ENCODE data around the gene SCARF1. TPM values are rescaled to one million over a fixed set of nuclear protein-coding genes. Genes with fewer than 3 reads are reported as not detected.

The SCARF1 gene
- total RNA-seq, 1 experiment from 2014 or later, result 0.14 TPM

GRCh38 chr17:1588821-1589585, 56.5 kb downstream of the SCARF1 start:
- Mint-ChIP-seq H3K9me3 (ENCODE audit: low read depth, unreplicated experiment) (no peaks in the 10 kb centered on the region), H3K27ac (ENCODE audit: unreplicated experiment) (no peak overlapping the region), H3K4me3 (ENCODE audit: low read depth, unreplicated experiment) (no peak overlapping the region), H3K27me3 (ENCODE audit: unreplicated experiment) (no peaks in the 10 kb centered on the region), H3K4me1 (ENCODE audit: low read depth, unreplicated experiment) (no peaks in the 10 kb centered on the region), H3K36me3 (ENCODE audit: insufficient read depth, unreplicated experiment) (no peaks in the 10 kb centered on the region)
- no TSS peak for BruUV-seq (replicated peaks)
- TF ChIP-seq, protein P1, sequence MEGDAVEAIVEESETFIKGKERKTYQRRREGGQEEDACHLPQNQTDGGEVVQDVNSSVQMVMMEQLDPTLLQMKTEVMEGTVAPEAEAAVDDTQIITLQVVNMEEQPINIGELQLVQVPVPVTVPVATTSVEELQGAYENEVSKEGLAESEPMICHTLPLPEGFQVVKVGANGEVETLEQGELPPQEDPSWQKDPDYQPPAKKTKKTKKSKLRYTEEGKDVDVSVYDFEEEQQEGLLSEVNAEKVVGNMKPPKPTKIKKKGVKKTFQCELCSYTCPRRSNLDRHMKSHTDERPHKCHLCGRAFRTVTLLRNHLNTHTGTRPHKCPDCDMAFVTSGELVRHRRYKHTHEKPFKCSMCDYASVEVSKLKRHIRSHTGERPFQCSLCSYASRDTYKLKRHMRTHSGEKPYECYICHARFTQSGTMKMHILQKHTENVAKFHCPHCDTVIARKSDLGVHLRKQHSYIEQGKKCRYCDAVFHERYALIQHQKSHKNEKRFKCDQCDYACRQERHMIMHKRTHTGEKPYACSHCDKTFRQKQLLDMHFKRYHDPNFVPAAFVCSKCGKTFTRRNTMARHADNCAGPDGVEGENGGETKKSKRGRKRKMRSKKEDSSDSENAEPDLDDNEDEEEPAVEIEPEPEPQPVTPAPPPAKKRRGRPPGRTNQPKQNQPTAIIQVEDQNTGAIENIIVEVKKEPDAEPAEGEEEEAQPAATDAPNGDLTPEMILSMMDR (IDR thresholded peaks at IDR 0.05; ENCODE audit: unreplicated experiment), result no peak
- CTCF ChIA-PET, result interaction anchor here (0.5 kb wide), 1 partner anchor 961 kb away, joined by 3 read pairs; no protein-coding TSS in a partner anchor
- no peak for DNase-seq
- intact Hi-C loops (cut with micrococcal nuclease; ENCODE audit: unreplicated experiment), result no loop called here

- H3K4me3 Mint-ChIP-seq (ENCODE audit: low read depth, unreplicated experiment), result no peak overlapping the region
- no TSS peak for BruUV-seq (replicated peaks)
- no peaks in the 10 kb centered on the region for H3K4me1 Mint-ChIP-seq (ENCODE audit: low read depth, unreplicated experiment)
- H3K27me3 Mint-ChIP-seq (ENCODE audit: unreplicated experiment), result no peaks in the 10 kb centered on the region
- no peak for DNase-seq
- no peaks in the 10 kb centered on the region for H3K36me3 Mint-ChIP-seq (ENCODE audit: insufficient read depth, unreplicated experiment)
- CTCF ChIA-PET, result no interaction called here
- intact Hi-C loops (cut with micrococcal nuclease; ENCODE audit: unreplicated experiment), result no loop called here
- H3K27ac Mint-ChIP-seq (ENCODE audit: unreplicated experiment), result no peak overlapping the region
- no peaks in the 10 kb centered on the region for H3K9me3 Mint-ChIP-seq (ENCODE audit: low read depth, unreplicated experiment)
- TF ChIP-seq, protein P1 (IDR thresholded peaks at IDR 0.05; ENCODE audit: unreplicated experiment), result no peak
Observed at GRCh38 chr17:1584167-1584566, 61.4 kb downstream of the SCARF1 start.

Other genes with a start within 250 kb of the SCARF1 start
- gene YWHAE, start 245.5 kb downstream of the SCARF1 start, total RNA-seq (2022), result 466 and 504 TPM in 2 replicates
- gene CRK, start 189.5 kb downstream of the SCARF1 start, total RNA-seq (2022), result 38.9 and 40.0 TPM in 2 replicates
- gene MYO1C, start 153.0 kb downstream of the SCARF1 start, total RNA-seq (2022), result 117 and 134 TPM in 2 replicates
- 15.4 and 18.7 TPM in 2 replicates for gene INPP5K, start 129.1 kb downstream of the SCARF1 start, total RNA-seq (2022)
- gene PITPNA, start 82.9 kb downstream of the SCARF1 start, total RNA-seq (2022), result 52.0 and 59.4 TPM in 2 replicates
- 3.3 TPM in 2 replicates for gene SLC43A2, start 16.9 kb downstream of the SCARF1 start, total RNA-seq (2022)
- 1.8 and 3.2 TPM in 2 replicates for gene RILP, start 4.1 kb upstream of the SCARF1 start, total RNA-seq (2022)
- gene PRPF8, start 39.1 kb upstream of the SCARF1 start, total RNA-seq (2022), result 182 and 206 TPM in 2 replicates
- gene TLCD2, start 64.6 kb upstream of the SCARF1 start, total RNA-seq (2022), result 5.9 and 6.7 TPM in 2 replicates
- 11.2 and 11.8 TPM in 2 replicates for gene WDR81, start 79.0 kb upstream of the SCARF1 start, total RNA-seq (2022)
- gene SERPINF2, start 97.1 kb upstream of the SCARF1 start, total RNA-seq (2022), result 0.54 and 0.76 TPM in 2 replicates
- gene SERPINF1, start 116.3 kb upstream of the SCARF1 start, total RNA-seq (2022), result not detected in 2 replicates
- gene SMYD4, start 184.2 kb upstream of the SCARF1 start, total RNA-seq (2022), result 18.6 and 20.7 TPM in 2 replicates
- gene RPA1, start 184.3 kb upstream of the SCARF1 start, total RNA-seq (2022), result 78.7 and 87.5 TPM in 2 replicates

Measured in Calu3 (cell line).